ENCODE measurements around the gene ADD2.
"Not testable (repeated sequence)": the region's sequence is repeated elsewhere in the genome, so short reads cannot be mapped to it uniquely, and the experiment has no call there.

ADD2 gene

GRCh38 chr2:70639841-70640436, 128.1 kb downstream of the ADD2 start:
- DNase-seq (ENCODE audit: low spot score) = no peak

GRCh38 chr2:70638561-70638960, 129.4 kb downstream of the ADD2 start:
- DNase-seq (ENCODE audit: low spot score) = no peak

GRCh38 chr2:70633508-70633907, 134.5 kb downstream of the ADD2 start:
- no peak for DNase-seq (ENCODE audit: low spot score)

GRCh38 chr2:70632966-70633365, 135.0 kb downstream of the ADD2 start:
- DNase-seq (ENCODE audit: low spot score) = no peak

GRCh38 chr2:70632388-70632787, 135.6 kb downstream of the ADD2 start:
- DNase-seq (ENCODE audit: low spot score) = no peak

GRCh38 chr2:70630761-70631160, 137.2 kb downstream of the ADD2 start:
- no peak for DNase-seq (ENCODE audit: low spot score)

GRCh38 chr2:70627211-70627898, 140.6 kb downstream of the ADD2 start:
- no peak for DNase-seq (ENCODE audit: low spot score)

- no peak for DNase-seq (ENCODE audit: low spot score)
Measured at GRCh38 chr2:70626254-70626990, 141.6 kb downstream of the ADD2 start.

GRCh38 chr2:70621536-70621935, 146.5 kb downstream of the ADD2 start:
- not testable (repeated sequence) for DNase-seq (ENCODE audit: low spot score)

- no peak for DNase-seq (ENCODE audit: low spot score)
Measured at GRCh38 chr2:70620020-70620419, 148.0 kb downstream of the ADD2 start.

GRCh38 chr2:70619167-70619566, 148.8 kb downstream of the ADD2 start:
- no peak for DNase-seq (ENCODE audit: low spot score)

GRCh38 chr2:70616168-70616694, 151.8 kb downstream of the ADD2 start:
- no peak for DNase-seq (ENCODE audit: low spot score)

- no peak for DNase-seq (ENCODE audit: low spot score)
Measured at GRCh38 chr2:70615222-70615621, 152.8 kb downstream of the ADD2 start.

GRCh38 chr2:70613521-70613920, 154.5 kb downstream of the ADD2 start:
- DNase-seq (ENCODE audit: low spot score) = no peak

- no peak for DNase-seq (ENCODE audit: low spot score)
Measured at GRCh38 chr2:70612574-70612973, 155.4 kb downstream of the ADD2 start.

GRCh38 chr2:70608373-70608772, 159.6 kb downstream of the ADD2 start:
- DNase-seq (ENCODE audit: low spot score) = no peak

GRCh38 chr2:70607121-70607561, 160.9 kb downstream of the ADD2 start:
- no peak for DNase-seq (ENCODE audit: low spot score)

Measured in NAMALWA (cell line).